ENCODE results near the gene TMEM247.

The TMEM247 gene

DNA sequence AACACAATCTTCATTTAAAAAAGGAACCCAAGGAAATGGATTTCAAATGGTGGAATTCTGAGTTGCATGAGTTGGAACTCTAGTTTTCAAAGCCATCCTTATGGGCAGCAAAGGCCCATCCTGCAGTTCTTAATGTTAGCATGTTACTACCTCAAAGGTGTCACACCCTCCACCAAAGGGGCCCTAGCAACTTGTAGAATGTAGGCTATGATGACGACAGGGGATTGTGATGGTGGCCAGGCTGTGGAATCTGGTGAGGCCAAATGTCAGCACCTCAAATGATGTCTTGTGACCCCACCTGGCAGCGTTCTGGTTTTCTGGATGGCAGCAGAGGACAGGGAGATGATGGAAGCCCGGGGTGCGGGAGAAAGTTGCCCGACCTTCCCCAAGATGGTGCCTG lies at the start of gene TMEM247:
Gene TMEM247 (plus strand): TSS at position 301 of the 400 bp plus-strand sequence.
- no peak for DNase-seq (ENCODE audit: low spot score)

DNA sequence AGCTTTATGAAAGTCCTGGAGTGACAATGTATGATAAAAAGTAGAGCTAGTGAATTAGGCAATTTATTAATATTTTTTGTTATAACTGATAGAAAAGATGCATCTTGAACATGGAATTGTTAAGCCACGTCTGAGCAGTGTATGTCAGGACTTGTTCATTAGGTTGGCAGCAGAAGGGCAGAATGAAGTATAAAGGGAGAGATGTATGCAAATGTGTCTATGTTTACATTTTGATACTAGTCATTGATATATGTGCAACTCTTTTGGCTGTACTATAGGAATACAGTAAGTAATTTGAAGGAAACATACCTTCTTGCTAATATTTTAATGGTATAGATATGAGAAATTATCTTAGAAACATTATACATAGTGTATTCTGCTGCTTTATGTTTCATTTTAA lies 49.0 kb upstream of the TMEM247 start:
- DNase-seq (ENCODE audit: low spot score) = no peak

DNA sequence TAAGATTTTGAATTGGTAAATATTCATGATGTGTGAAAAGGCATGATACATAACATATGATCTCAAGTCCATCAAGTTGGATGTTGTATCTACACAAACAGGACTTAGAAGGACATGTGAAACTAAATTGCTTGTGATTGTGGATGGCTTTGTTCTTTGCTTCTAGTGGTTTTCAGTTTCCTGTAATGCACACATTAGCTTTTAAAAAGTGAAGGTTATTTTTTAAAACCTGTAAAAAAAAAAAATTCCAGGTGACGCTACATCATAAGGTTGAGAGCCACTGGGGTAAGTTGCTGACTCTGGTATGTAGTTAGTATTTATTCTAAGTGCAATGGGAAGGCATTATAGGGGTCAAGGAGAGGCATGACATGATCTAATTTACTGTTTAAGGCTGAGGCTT lies 48.4 kb upstream of the TMEM247 start:
- DNase-seq (ENCODE audit: low spot score) = no peak

DNA sequence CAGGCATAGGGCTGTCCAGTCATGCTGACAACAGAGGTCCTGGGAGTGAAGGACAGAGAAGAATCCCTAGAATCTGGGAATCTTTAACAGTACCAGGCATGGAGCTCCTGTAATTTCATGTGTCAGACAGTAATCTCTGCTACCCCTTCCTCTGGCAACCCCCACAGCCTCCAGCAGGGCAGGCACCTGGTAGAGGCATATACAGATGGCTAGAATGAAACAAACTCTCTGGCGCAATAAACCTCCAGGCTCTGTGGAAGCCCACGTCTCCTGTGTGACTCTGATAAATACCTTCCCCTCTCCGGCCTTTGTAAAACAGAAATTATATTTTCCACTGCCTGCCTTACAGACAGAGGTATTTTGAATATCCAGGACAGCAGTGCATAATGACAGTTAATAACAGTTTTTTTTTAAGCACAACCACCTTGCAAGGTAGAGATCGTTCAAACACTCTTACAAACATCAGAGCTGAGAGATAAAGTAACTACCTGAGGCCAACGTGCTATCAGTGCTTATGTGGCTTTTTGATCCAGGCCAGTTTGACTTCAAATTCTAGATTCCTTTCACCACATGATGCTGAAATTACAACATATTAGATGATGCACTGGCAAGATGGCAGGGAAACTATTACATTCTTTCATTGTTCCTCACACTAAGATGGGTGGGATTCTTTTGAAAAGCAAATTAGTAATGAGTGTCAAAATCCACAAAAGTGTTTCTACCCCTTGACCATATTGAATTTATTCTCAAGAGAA lies 47.7 kb upstream of the TMEM247 start:
- no peak for DNase-seq (ENCODE audit: low spot score)

DNA sequence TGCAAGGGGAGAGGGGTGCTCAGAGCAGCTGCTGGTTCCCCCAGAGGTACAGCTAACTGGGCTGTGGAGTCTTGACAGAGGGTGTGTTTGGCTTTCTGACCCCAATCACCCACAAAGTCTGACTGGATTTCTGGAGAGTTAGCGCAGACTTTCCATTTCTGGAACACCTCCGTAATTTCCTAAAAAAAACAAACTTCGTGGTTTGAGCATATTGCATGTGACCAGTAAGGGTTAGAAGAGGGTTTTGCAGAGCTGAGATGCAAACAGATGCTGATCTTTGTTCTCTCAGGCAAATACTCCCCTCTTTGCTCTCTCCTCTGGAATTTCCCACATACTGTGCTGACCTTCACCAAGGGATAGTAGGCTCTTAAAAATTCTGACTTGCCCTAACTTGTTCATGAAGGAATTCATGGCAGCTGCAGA lies 44.5 kb upstream of the TMEM247 start:
- no peak for DNase-seq (ENCODE audit: low spot score)

DNA sequence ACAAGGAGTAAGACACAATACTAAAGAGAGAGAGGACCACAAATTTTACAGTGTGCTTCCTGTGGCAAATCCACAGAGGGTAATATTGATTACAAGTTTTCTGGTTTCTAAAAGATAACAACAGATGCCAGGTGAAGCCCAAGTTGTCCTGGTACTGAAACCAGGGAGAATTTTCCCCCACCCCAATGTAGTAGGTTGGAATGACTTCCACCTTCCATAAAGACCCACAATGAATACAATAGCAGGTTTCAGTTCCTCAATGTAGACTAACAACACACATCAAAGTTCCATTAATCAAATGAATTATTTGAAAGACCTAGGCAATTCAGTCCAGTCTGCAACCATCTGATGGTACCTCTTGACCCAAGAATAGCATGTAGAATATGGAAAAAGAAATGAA lies 44.0 kb upstream of the TMEM247 start:
- no peak for DNase-seq (ENCODE audit: low spot score)

DNA sequence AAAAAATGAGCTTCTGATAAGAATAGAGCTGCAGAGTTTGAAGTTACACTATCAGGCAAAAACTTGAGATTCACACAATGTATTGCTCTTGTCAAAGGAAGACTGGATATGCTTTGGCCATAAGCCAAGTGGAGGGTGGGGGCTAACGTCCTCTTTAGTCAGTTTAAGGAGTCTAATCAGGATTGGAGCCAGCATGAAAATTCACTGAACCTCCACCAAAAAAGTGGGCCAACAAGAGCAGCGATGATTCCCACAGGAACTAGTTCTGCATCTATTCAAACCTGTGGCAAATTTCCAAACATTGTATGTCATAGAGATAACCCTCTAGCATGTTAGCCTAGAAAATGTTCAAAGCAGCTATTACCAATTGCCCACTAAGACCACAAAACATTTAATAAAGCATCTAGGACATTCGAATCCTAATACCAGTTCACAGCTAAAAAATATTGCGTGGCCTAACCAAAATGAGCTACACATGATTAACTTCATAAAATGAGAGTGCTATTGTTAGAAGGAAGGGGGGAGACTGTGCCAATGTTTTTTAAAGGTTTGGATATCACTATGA lies 43.5 kb upstream of the TMEM247 start:
- no peak for DNase-seq (ENCODE audit: low spot score)

DNA sequence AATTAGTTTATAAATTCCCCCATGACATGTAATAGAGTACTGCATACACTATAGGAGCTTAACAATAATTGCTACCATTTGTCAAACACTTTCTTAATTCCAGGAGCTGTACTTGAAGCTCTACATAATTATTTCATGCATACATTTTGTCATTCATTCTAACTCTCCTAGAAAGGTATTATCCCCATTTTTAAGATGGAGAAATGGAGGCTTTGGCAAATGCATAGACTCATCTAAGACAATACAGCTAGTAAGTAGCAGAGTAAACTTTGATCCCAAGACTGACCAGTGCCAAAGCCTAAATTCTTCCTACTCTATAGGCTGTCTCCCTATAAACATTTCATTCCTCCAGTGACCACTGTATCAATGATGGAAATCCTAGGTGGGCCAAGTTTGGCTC lies 42.6 kb upstream of the TMEM247 start:
- DNase-seq (ENCODE audit: low spot score) = no peak

DNA sequence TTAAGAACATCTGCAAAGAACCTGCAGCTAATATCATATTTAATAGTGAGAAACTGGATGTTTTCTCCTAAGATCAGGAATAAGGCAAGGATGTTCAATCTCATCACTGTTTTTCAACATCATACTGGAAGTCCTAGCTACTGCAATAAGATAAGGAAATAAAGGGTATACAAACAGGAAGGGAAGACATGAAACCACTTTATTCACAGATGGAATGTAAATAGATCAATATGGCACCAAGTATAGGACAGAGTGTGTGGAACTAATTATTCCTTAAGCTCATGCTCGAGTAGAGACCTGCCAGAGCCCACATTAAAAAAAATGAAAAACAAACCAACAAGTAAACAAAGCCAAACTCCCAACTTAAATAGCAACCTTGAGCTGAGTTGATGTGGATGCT lies 41.3 kb upstream of the TMEM247 start:
- no peak for DNase-seq (ENCODE audit: low spot score)

DNA sequence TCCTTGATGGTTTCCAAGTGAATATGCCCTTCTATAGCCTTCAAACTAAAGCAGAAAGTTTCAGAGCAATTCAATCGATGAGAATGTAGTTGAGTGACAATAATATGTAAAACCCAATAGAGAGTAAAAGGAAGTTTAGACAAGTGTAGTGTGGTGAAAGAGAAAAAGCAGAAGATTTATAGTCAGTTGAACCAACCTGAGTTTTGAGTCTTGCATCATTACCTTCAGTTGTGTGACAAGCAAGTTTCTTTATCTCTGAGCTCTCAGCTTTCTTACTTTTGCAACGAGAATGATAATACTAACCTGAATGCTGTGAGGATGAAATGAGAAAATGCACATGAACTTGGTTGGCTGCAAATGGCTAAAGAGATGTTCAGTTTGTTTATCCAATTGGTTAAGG lies 40.6 kb upstream of the TMEM247 start:
- no peak for DNase-seq (ENCODE audit: low spot score)

DNA sequence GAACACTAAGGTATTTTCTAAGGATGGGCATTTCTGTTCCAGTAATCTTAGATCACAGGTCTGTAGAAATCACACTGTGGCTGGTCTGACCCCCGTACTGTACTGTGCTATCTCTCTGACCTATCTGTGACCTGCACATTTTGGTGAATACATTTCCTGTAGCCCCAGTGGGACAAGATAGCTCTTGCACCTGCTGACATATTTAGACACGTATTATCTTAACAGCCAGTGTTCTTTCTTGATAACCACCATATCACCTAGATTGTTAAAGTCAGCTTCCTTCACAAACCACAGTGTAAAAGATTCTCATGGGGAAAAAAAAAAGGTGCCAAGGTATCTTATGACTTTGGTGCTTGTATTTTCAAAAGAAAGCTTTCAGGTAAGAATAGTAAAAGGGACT lies 39.8 kb upstream of the TMEM247 start:
- no peak for DNase-seq (ENCODE audit: low spot score)

DNA sequence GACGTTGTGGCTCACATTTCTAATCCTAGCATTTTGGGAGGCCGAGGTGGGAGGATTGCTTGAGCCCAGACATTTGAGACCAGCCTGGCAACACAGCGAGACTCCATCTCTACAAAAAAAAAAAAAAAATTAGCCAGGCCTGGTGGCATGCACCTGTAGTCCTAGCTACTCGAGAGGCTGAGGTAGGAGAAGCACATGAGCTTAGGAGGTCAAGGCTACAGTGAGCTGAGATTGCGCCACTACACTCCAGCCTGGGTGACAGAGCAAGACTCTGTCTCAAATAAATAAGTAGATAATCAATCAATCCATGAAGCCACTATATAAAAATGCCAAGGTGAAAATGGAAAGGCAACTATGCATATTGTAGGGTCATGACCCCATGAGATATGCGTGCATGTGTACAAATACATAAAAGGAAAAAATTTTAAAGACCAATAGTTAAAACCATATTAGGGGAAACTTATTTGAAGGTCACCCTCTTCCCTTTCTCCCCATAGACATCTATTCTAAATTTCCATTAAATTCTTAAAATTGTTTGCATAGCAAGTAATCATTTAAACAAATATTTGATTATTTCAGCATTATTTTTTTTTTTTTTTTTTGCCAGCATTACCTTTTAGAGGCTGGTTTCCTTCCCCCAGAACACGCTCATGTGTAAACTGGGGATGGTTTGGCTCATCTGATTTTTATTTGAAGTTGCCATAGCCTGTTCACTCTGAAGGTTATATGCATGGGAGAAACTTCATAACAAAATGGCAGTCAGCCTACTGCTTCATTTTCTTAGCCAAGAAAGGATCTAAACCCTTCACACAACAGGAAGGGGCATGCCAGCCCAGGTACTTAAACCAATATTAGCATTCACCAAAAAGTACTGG lies 37.3 kb upstream of the TMEM247 start:
- DNase-seq (ENCODE audit: low spot score) = no peak

DNA sequence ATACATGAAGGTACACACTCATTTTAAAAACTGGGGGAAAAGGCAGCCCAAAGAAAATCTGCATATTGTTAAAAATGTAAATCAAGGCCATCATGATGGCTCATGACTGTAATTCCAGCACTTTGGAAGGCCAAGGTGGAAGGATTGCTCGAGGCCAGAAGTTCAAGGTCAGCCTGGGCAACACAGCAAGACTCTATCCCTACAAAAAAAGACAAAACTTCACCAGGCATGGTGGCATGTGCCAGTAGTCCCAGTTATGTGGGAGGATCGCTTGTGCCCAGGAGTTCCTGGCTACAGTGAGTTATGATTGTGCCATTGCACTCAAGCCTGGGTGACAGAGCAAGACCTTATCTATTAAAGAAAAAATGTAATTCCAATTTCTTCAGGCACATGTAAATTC lies 34.6 kb upstream of the TMEM247 start:
- no peak for DNase-seq (ENCODE audit: low spot score)

DNA sequence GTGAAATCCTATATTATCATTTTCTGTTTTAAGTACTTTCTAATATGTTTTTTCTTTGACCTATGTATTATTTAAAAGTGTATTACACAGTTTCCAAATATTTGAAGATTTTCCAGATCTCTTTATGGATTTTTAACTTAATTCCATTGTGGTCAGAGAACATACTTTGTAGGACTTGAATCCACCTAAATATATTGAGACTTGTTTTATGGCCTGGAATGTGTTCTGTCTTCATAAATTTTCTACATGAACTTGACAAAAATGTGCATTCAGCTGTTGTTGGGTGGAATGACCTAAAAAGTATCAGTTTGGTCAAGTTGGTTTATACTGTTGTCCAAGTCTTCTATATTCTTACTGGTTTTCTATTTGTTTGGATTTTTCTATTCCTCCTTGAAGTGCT lies 33.8 kb upstream of the TMEM247 start:
- no peak for DNase-seq (ENCODE audit: low spot score)

DNA sequence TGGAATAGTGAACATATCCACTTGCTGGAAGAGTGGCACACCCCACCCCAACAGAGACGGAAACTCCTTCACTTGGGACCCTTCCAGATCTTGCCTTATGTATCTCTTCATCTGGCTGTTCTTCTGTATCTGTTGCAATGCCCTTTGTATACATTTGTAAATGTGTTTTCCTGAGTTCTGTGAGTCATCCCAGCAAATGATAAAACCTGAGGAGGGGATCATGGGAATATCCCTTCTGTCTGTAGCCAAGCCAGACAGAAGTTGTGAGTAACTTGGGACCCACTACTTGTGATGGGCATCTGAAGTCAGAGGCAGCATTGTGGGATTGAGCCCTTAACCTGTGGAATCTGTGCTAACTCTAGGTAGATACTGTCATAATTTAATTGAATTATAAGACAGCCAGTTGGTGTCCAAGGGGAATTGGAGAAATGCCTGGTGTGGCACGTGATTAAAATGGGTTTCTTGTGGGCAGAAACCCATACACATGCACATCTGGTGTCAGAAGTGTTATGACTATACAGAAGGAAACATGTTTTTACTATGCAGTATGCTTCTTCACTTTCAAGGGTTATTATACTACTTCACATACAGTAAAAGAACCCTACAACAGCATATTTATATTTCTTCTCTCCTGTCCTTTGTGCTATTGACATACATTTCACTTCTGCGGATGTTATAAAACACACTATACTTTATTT lies 32.3 kb upstream of the TMEM247 start:
- no peak for DNase-seq (ENCODE audit: low spot score)

DNA sequence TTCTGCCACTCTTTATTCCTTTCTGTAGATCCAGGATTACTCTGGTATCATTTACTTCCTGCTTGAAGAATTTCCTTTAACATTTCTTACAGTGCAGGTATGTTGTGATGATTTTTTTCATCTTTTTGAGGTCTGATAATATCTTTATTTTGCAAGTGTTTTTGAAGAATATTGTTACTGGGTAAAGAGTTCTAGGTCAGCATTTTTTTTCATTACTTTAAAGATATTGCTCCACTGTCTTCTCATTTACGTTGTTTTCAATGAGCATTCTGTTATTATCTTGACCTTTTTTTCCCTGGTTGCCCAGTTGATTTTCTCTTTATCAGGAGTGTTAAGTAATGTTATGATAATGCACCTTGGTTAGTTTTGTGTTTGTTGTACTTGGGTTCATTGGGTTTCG lies 31.7 kb upstream of the TMEM247 start:
- no peak for DNase-seq (ENCODE audit: low spot score)

DNA sequence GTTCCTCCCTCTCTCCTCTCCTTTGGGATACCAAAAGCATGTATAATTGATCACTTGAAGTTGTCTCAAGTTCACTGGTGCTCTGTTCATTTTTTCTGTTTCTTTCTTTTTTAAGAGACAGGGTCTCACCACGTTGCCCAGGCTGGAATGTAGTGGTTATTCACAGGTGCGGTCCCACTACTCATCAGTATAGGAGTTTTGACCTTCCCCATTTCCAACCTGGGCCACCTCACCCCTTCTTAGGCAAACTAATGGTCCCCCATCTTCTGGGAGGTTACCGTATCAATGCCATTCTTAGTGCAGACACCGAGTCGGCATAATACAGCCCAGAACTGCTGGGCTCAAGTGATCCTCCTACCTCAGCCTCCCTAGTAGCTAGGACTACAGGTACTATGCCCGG lies 31.3 kb upstream of the TMEM247 start:
- DNase-seq (ENCODE audit: low spot score) = no peak

DNA sequence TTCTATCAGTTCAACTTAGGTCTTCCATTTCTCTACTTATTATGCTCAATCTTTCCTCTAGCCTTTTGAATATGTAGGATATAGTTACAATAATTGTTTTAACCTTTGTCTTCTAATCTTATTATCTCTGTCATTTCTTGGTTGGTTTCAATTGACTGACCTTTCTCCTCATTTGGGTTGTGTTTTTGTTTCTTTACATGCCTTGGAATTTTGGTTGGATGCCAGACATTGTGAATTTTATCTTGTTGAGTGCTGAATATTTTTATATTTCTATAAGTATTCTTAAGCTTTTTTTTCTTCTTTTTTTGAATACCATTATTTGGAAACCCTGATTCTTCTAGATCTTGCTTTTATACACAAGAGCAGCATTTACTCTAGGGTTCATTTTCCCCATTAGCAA lies 30.7 kb upstream of the TMEM247 start:
- no peak for DNase-seq (ENCODE audit: low spot score)

DNA sequence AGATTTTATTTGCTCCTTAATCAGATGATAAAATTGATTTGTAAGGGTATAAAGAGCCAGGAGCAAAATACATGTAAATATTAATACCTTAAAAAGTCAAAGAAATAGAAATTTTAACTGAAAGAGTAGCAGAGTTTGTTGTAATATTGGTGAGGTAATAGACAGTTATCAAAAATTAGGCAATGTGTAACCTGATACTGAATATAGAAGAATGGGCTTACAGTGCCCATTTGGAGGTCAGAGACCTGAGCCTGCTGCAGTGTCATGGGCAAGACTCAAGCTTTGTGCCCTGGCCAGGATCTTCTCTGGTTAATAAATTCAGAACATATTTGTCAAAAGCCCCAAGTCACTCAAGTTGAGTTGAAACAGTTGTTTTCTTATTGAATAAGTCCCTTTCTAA lies 29.7 kb upstream of the TMEM247 start:
- no peak for DNase-seq (ENCODE audit: low spot score)

DNA sequence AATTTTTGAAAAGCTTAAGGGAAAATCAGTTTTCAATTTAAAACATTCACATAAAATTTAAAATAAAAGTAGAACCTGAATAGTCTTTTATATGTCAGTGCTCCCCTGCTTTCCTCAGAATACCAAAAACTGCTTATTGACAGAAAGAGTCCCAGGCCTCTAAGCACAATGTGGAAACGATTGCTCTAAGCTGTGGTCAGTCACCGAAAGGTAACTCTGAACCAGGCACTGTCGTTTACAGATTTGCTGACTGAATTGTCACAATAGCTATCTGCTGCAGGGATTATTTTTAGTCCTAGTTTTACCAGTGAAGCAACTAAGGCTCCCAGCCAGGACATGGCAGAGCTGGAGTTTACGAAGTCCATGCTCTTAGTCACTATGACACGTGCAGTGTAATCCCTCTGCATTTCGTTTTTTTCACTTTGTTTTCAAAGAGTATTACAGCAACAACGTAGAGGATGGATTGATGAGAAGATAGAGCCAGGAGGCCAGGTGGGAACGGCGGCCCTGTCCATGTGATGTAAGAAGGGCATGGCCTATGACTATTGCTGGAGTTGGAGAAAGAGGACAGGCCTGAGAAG lies 28.1 kb upstream of the TMEM247 start:
- no peak for DNase-seq (ENCODE audit: low spot score)

DNA sequence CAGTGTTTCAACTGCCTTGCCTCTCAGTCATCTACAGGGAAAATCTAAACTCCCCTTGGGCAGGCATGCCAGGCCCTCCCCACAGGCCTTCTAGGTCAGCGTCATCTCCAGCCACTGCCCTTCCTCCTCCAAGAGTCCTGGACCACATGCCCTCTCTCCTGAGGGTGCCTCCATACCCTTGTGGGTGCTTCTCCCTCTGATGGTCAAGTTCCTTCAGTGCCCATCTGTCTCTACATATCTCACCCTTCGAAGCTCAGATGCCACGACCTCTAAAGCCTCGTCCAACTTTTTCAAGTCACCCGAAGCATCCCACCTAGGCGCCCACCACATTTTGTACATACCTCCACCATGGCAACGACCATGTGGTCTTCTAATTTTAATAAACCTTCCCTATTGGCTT lies 22.6 kb upstream of the TMEM247 start:
- no peak for DNase-seq (ENCODE audit: low spot score)

Data from D341Med (cell line).